Measurements from ENCODE around the gene PLA2G2C. TPM values are rescaled to one million over a fixed set of nuclear protein-coding genes. Genes with fewer than 3 reads are reported as not detected.

PLA2G2C gene
- total RNA-seq, 1 donor from 2014 or later: not detected

DNA sequence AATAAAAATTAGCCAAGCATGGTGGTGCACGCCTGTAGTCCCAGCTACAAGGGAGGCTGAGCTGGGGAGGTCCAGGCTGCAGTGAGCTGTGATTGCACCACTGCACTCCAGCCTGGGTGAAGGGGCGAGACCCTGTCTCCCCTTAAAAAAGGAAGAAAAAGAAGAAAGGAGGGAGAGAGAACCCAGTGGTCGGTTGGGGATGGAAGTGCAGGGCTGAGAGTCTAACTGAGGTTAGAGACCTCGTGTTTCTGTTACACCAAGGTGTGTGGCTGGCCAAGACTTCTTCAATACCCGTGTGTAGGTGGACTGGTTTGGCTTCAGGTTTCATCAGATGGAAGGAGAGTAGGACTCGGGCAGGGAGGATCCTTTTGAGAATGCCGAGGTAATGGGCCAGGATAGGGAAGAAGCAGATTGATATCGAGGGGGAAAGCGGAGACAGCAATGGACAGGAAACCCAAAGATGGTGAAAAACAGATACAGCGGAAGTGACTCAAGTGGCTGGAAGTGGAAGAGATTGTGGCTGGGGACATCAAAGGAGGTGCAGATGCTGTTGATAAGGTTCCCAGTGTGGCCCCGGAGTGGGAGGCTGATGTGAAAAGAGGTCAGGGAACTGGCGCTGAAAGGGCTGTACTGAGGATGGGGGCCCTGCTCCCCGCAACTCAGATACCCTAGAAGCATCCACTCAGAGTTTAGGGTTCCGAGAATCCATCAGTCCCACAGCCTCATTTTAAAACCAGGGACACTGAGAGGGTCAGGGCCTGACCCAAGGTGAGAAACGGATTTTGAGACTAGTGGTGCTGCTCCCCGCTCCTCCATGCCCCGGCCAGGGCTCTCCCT is 1.1 kb downstream of the PLA2G2C start:
- DNase-seq (ENCODE audit: low read depth, low spot score): no peak

DNA sequence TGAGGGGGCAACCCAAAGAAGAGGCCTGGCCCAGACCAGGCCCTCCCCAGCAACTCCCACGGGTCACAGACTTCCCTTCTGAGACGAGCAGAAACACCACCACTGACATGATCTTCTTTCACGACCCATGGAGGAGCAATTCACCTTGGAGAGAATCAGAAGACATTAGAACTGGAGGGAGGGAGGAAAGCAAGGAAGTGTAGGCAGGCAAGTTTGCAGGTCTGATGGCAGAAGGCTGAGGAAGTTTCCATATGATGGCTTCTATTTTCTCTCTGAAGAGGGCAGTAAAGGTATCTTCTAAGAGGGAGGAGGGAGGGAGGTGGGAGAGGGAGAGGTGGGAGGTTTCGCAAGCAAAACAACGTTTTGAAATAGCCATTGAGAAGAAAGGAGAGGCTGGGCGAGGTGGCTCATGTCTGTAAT is 1.8 kb downstream of the PLA2G2C start:
- DNase-seq (ENCODE audit: low read depth, low spot score): no peak

- no peak for DNase-seq (ENCODE audit: low read depth, low spot score)
These were observed 2.6 kb downstream of the PLA2G2C start for GRCh38 chr1:20183616-20184271.

DNA sequence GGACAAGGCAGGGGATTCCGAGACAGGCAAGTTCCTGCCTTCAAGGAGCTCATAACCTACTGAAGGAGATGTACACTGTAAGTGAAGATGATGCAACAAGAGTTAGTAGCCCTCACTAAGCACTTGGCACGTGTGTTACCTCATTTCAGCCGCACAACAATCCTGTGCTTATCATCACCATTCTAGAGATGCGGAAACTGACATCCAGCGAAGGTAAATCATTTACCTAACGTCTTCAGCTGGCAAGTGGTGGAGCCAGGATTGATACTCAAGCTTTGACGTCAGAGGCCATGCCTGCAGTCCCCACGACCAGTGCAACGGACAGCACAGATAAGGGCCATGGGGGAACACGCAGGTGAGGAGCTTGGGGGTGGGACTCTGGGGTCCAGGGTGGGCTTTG is 3.3 kb downstream of the PLA2G2C start:
- no peak for DNase-seq (ENCODE audit: low read depth, low spot score)

DNA sequence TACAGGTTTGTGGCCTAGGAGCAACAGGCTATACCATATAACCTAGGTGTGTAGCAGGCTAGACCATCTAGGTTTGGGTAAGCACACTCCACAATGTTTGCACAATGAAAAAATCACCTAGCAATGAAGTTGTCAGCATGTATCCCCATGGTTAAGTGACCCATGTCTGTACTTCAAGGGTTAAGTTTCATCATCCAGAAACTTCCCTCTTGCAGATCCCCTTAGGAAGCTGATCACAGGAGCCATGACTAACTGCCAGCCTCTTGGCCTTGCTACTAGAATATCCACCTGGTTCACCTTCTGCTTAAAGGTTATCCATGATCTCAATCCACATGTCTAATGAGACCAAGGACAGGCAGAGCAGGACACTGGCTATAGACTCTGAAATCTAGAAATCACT is 3.9 kb downstream of the PLA2G2C start:
- DNase-seq (ENCODE audit: low read depth, low spot score): no peak

GRCh38 chr1:20180844-20181207 is 5.5 kb downstream of the PLA2G2C start:
- DNase-seq (ENCODE audit: low read depth, low spot score): no peak

- no peak for DNase-seq (ENCODE audit: low read depth, low spot score)
These were observed 6.0 kb downstream of the PLA2G2C start for GRCh38 chr1:20180129-20180843.

GRCh38 chr1:20179371-20180128 is 6.8 kb downstream of the PLA2G2C start:
- no peak for DNase-seq (ENCODE audit: low read depth, low spot score)

DNA sequence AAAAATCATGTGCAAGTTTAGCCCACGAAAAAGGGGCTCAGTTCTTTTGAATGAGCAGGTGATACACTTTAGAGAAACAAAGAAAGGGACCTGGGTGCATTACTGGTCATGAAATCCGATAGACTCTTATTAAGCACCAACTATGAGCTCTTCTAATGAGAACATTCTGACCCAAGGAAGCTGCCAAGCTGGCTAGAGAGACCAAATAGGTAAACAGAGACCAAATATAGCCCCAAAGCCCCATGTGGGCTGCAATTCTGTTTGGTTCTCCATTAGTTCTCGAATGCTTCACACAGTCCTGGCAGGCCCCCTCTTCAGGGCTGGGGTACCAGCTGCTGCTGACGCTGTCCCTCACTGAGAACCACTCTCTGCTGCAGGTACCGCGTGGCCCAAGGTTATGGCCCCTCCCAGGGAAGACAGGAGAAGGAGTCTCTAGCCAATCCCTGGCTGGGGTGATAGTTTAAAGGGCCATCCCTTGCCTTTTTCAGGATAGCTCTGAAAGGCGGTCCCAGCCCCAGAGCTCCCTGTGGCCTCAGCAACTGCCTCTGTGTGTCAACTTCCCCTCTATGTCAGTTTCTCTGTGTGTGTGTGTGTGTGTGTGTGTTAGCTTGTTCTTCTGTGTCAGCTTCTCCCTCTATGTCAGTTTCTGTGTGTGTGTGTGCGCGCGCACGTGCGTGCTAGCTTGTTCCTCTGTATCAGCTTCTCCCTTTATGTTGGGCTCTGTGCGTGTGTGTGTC is 7.5 kb downstream of the PLA2G2C start:
- no peak for DNase-seq (ENCODE audit: low read depth, low spot score)

DNA sequence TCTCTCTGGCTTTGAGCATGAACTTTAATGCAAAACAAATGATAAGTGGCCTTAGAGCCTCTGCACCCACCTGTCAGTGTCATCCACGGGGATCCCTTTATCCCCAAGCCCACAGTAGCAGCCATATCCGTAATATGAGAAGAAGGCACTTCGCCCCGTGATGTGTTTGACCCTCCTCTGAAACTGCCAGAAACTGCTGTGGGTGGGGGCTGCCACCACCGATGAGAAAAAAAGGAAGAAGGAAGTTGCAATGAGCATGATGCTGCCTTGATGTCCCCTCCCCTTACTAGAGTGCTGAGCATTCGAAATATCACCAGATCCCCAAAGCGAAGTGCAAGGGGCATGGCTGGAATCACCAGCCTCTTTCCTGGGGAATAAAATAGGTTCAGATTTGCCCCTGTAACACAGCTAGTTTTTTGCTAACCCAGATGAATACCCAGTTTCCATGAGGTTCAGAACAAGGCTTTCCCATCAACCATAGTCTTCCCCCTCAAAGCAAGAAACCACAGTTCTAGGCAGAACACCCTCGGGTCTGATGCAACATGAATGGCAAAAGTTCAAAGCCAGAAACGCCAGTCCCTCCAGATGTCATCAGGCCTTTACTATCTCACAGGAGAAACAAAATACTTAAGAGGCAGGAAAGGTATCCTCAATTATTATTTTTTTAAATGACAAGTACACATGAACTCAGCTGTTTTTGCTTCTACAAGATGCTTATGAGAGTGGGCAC is 11.2 kb downstream of the PLA2G2C start:
- DNase-seq (ENCODE audit: low read depth, low spot score): no peak

DNA sequence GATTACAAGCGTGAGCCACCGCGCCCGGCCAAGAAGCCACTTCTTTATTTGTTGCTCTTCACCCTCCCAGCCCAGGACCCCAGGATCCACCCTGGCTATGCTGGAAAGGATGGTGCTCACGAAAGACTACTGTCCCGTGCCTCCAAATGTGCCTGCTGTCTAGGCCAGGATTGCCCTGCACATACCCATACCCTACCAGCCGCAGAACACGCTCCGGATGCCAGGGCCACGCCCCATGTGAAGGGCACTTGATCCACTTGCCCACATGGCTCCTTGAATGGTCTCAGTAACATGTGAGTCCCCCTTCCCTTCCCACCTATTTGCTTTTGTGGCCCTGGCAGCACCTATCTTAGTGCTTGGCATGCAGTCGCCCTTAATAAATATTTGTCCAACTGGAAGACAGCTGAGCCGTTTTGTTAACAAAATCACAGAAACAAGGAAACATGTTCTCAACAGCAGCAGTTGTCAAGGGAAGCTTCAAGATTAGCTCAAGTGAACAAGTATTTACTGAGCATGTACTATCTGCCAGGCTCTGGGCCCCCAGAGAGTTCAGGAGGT is 14.2 kb downstream of the PLA2G2C start:
- no peak for DNase-seq (ENCODE audit: low read depth, low spot score)

DNA sequence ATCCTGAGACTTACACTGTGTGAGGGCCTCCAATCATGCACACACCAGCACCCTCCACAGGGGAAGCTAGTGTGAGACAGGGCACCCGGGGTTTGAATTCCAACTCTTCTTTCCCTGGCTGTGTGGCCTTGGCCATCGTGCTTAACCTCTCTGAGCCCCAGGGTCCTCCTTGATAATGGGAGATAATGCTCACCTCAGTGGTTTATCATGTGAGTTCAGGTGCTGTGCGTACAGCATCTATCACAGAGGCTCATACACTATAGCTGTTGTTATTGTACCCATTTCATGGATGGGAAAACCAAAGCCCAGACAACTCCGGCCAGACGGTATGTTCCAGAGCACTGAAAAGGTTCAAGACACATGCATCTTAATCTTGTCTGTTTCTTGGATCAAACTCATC is 16.4 kb downstream of the PLA2G2C start:
- no peak for DNase-seq (ENCODE audit: low read depth, low spot score)

DNA sequence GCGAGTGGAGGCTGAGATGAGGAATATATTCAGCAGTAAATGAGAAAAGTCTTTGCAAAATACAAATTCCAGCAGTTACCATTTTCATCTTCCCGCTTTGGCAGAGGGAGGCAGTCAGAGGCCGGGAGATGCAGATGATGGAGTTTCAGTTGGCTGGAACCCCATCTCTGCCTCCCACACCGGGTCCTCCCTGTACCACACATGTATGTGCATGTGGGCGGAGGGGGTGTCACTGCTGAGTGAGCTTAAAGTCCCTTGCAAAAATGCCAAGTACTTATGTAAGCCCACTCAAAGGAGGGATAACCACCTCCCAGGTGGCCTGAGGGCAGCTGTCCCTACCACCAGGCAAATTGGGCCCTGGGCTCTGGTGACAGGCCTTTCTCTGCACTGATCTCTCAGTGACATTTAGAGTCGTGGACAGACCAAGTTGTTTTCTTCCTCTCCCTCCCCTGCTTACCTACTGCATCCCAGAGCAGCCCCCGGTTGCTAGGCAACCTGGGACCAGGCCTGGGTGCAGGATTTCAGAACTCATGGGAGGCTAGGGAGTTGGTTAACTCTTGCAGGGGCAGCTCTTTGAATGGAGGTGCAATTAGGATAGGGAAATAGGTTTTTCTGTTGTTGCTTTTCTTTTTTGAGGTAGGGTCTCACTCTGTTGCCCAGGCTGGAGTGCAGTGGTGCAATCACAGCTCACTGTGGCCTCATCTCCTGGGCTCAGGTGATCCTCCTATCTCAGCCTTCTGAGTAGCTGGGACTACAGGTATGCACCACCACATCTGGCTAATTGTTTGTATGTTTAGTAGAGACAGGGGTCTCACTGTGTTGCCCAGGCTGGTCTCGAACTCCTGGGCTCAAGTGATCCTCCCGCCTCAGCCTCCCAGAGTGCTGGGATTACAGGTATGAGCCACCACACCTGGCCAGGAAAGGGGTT is 17.5 kb downstream of the PLA2G2C start:
- no peak for DNase-seq (ENCODE audit: low read depth, low spot score)

DNA sequence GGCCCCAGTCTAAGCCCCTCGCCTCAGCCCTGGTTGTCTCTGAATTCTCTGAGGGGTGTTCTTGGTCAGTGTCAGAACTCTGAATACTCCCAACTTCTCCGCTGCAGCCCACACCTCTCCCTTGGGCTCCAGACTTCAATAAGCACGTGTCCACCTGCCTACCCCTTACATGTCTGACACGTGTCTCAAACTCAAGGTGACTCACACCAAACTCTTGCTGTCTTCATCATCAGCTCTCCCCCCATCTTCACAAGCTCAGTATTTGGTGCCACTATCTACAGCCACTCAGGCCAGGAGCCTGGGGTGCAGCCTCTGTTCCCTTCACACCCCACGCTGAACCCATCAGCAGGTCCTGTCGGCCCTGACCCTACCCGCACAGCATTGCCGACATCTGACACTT is 19.2 kb downstream of the PLA2G2C start:
- DNase-seq (ENCODE audit: low read depth, low spot score): no peak

DNA sequence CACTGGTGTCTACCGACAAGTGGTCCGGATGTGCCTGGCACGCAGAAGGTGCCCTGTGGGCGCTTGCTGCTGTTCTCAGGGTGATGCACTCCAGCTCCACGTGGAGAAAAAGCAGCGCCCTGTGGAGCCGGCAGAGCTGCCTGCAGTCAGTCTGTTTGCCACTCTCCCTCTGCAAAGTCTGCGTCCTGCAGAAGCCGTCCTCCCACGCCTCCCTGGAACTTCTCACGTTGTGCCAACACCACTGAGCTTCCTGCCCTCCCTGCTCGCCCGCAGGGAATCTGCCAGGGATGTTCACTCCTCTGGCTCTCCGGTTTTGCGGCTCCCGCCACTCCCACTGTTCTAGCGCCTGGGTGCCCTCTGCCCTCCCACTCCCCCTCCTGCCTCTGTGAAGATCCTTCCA is 20.3 kb downstream of the PLA2G2C start:
- DNase-seq (ENCODE audit: low read depth, low spot score): no peak

DNA sequence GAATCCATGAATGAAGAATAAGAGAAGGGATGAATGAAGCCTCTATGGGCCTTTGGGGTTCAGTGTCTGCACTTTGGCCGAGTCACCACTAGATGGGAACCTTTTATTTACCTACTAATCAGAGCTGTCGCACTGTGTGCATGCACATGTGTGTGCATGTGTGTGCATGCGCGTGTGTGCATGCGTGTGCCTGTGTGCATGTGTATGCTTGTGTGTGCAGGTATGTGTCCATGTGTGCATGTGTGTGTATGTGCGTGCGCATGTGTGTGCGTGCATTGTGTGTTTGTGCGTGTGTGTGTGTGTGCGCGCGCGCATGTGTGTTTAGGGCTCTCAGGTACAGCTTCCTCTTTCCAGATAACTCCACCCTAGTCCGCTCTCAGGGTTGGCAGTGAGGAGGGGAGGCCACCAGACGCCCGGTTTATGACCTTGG is 20.8 kb downstream of the PLA2G2C start:
- no peak for DNase-seq (ENCODE audit: low read depth, low spot score)

GRCh38 chr1:20164694-20165202 is 21.6 kb downstream of the PLA2G2C start:
- DNase-seq (ENCODE audit: low read depth, low spot score): no peak

- no peak for DNase-seq (ENCODE audit: low read depth, low spot score)
These were observed 26.3 kb downstream of the PLA2G2C start for GRCh38 chr1:20160034-20160433.
